GM19455 (cell line): Measurements from ENCODE around the gene ERN2.

ENCODE experiments used
- ATAC-seq: cut with Tn5 transposase; IDR thresholded peaks from one replicate; pipeline ENCODE4 v1.9.1; 2021; ENCODE audit not compliant: unreplicated experiment

The ERN2 gene

DNA sequence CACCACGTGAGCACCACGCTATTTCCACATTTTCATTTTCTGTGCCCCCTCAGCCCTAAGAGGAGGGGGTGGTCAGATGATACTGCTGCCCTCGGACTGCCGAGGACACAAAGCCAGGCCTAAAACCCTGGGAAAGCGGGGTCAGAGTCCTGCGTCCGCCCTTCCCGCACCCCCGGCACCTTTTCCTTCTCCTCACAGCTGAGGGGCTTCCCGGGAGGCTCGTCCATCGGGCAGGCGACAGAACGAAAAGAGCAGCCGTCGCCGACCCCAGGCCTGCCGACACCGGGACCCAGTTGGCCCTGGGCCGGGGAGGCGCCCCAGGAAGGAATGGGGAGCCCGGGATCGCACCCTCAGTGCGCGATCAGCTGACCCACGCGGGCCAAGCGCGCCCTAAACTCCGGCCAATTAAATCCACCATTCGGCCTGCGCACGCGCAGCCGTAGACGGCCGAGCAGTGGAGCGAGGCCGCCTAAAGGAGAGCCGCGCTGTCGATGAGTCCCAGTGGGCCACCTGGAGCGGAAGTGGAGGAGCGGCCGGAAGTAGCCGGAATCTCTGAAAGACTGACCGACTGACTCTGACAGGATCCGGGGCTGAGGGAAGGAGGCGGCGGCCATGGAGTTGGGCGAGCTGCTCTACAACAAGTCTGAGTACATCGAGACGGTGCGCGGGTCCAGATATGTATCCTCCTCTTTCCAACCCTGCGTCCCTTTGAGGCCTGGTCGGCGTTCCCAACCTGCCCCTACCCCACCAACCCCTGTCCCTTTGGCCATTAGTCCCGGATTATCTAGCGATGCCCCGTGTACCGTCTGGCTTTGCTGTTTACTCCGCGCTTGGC is 71.9 kb downstream of the ERN2 start, which contains the start of the genes DCTN5 and PALB2:
Gene DCTN5, plus strand, starts transcription at position 536 of the 835 bp plus-strand sequence. Its CDS starts 77 bp downstream, at position 613.
Gene PALB2, minus strand, starts transcription at position 380 of the 835 bp plus-strand sequence. Its CDS starts 153 bp downstream, at position 227.
- ATAC-seq: peak; percentile 92

DNA sequence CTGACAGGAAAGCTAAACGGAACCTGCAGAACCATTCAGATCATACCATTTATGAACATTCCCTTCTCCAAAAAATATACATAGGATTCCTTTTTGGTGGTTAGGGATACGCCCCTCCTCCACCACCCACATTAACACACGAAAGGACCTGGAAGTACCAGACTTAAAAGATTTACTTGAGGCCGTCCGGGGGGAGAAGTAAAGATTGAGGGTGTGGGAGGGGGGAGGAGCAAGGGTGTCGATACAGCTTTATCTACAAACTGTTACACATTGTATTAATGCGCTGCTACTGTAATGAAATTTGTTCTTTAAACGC is 72.4 kb downstream of the ERN2 start:
- ATAC-seq: peak; percentile 8
